Effector memory CD4-positive, alpha-beta T cell (primary cell): Measurements from ENCODE around the gene MGLL.

Experiments
- DNase-seq, 3 donors: peaks; one replicate each; pipeline ENCODE4 v3.0.0-alpha.2; 2020
- H3K27ac ChIP-seq: 2 replicates; pipeline ENCODE4 v1.7.0; 2013; ENCODE audit warnings: mild to moderate bottlenecking, low read length, moderate library complexity; ENCODE audit not compliant: insufficient read depth, poor library complexity, severe bottlenecking
- H3K27me3 ChIP-seq: replicated peaks from 2 replicates; pipeline ENCODE4 v1.7.0; 2013; ENCODE audit warnings: mild to moderate bottlenecking, low read length; ENCODE audit not compliant: insufficient read depth, control insufficient read depth, poor library complexity, severe bottlenecking
- H3K36me3 ChIP-seq: 2 replicates; pipeline ENCODE4 v1.7.0; 2013; ENCODE audit warnings: mild to moderate bottlenecking, low read length, moderate library complexity; ENCODE audit not compliant: control insufficient read depth, insufficient read depth
- H3K4me1 ChIP-seq: 2 replicates; pipeline ENCODE4 v1.7.0; 2013; ENCODE audit warnings: low read length, mild to moderate bottlenecking; ENCODE audit not compliant: control insufficient read depth, insufficient read depth, poor library complexity, severe bottlenecking
- H3K4me3 ChIP-seq: 2 replicates; pipeline ENCODE4 v1.7.0; 2013; ENCODE audit warnings: low read length, low read depth, mild to moderate bottlenecking; ENCODE audit not compliant: insufficient read depth, poor library complexity, severe bottlenecking
- H3K9me3 ChIP-seq: 2 replicates; pipeline ENCODE4 v1.7.0; 2013; ENCODE audit warnings: mild to moderate bottlenecking, low read length, moderate library complexity; ENCODE audit not compliant: control insufficient read depth

MGLL gene

GRCh38 chr3:127751163-127751621 is 71.1 kb downstream of the MGLL start:
- DNase-seq: no peak
- Histone ChIP-seq H3K9me3 (no peaks in the 10 kb centered on the region), H3K27me3 (no peaks in the 10 kb centered on the region), H3K4me3 (no peak overlapping the region), H3K4me1 (no peaks in the 10 kb centered on the region), H3K36me3 (no peaks in the 10 kb centered on the region), H3K27ac (no peak overlapping the region)

- no peak for DNase-seq
- no peak overlapping the region for H3K4me3 ChIP-seq
- H3K27ac ChIP-seq: no peak overlapping the region
These were observed 71.9 kb downstream of the MGLL start for GRCh38 chr3:127750226-127751031.

GRCh38 chr3:127749787-127750225 is 72.5 kb downstream of the MGLL start:
- H3K27ac ChIP-seq: no peak overlapping the region
- H3K4me1 ChIP-seq: no peaks in the 10 kb centered on the region

More at GRCh38 chr3:127750226-127751031, 71.9 kb downstream of the MGLL start:
- Histone ChIP-seq H3K9me3 (no peaks in the 10 kb centered on the region), H3K36me3 (no peaks in the 10 kb centered on the region), H3K4me1 (no peaks in the 10 kb centered on the region), H3K27me3 (no peaks in the 10 kb centered on the region)

DNA sequence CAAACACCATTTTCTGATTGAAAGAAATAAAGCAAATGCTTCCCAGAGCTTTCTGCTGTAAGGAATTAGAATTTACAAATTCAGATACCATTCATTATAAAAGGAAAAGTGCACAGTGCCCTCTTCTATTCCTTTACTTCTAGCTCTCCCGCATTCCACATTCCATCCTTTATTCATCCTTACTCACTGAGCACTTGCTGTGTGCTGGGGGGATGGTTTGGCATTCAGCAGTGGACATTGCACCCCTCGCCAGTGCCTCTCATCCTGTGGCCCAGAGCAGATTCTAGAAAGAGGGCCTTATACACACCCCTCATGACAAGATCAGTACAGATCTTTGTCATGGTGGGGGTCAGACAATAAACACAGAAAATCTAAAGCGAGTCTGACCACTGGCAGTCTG is 73.0 kb downstream of the MGLL start:
- Histone ChIP-seq H3K4me3 (no peak overlapping the region), H3K36me3 (no peaks in the 10 kb centered on the region), H3K27me3 (no peaks in the 10 kb centered on the region), H3K27ac (no peak overlapping the region), H3K4me1 (no peaks in the 10 kb centered on the region), H3K9me3 (no peaks in the 10 kb centered on the region)
- DNase-seq: no peak

More at GRCh38 chr3:127749787-127750225, 72.5 kb downstream of the MGLL start:
- H3K27me3 ChIP-seq: no peaks in the 10 kb centered on the region
- H3K4me3 ChIP-seq: no peak overlapping the region
- no peaks in the 10 kb centered on the region for H3K36me3 ChIP-seq
- DNase-seq: no peak
- H3K9me3 ChIP-seq: no peaks in the 10 kb centered on the region

GRCh38 chr3:127748754-127749327 is 73.5 kb downstream of the MGLL start:
- no peaks in the 10 kb centered on the region for H3K4me1 ChIP-seq

DNA sequence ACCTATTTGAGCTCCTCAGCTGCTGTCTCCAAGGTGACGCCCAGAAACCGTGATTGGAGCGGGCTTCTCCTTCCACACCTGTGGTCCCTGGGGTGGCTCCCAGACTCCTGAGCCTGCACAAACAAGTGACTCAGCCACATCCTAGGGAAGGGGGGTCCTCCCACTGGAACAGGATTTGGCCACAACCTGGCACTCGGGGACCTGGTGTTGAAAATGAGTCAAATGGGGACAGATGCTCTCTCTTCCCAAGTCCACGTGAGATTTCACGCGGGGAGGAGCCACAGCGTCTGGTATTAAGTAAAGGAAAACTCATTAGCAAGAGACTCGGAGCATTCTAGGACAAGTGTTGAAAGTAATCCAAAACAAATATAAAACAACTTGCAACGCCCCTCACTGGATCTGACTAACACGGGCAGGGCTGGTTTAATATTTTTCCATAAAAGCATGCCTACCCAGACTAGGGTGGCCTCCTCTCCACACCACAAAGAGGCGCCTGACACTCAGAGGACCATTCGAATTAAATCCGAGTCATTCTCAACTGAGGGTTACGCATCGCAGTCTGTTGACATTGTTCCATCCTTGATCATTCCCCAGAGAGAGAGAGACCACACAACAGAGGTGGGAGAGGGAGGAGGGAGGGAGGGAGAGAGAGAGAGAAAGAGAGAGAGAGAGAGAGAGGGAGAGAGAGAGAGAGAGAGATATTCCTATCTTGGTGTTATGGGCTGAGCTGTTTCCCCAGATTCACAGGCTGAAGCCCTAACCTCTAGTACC is 74.4 kb downstream of the MGLL start:
- no peaks in the 10 kb centered on the region for H3K27me3 ChIP-seq
- DNase-seq: no peak
- no peaks in the 10 kb centered on the region for H3K4me1 ChIP-seq
- no peaks in the 10 kb centered on the region for H3K36me3 ChIP-seq
- no peak overlapping the region for H3K27ac ChIP-seq
- H3K9me3 ChIP-seq: no peaks in the 10 kb centered on the region
- H3K4me3 ChIP-seq: no peak overlapping the region

More at GRCh38 chr3:127748754-127749327, 73.5 kb downstream of the MGLL start:
- Histone ChIP-seq H3K4me3 (no peak overlapping the region), H3K36me3 (no peaks in the 10 kb centered on the region), H3K27me3 (no peaks in the 10 kb centered on the region), H3K9me3 (no peaks in the 10 kb centered on the region), H3K27ac (no peak overlapping the region)
- no peak for DNase-seq

DNA sequence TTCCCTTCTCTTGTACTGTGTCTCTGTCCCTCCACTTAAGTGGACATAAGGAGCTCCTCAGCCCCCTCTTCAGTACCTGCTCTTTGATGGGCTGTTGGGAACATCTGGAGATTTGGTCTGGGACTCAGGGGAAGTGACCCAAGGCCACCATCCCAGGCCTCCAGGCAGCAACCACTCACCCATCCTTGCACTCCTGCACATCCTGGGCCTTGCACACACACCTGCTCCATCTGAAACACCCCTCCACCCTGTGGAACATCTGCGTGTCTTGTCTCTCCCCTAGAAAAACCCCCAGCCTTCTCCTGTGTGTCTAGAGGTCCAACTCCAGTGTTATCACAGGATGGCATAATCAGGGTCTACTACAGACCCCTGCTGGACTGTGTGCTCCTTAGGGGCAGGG is 75.2 kb downstream of the MGLL start:
- H3K4me1 ChIP-seq: no peaks in the 10 kb centered on the region
- no peak overlapping the region for H3K27ac ChIP-seq
- DNase-seq: no peak
- H3K36me3 ChIP-seq: no peaks in the 10 kb centered on the region
- no peaks in the 10 kb centered on the region for H3K9me3 ChIP-seq
- H3K27me3 ChIP-seq: no peaks in the 10 kb centered on the region
- no peak overlapping the region for H3K4me3 ChIP-seq

DNA sequence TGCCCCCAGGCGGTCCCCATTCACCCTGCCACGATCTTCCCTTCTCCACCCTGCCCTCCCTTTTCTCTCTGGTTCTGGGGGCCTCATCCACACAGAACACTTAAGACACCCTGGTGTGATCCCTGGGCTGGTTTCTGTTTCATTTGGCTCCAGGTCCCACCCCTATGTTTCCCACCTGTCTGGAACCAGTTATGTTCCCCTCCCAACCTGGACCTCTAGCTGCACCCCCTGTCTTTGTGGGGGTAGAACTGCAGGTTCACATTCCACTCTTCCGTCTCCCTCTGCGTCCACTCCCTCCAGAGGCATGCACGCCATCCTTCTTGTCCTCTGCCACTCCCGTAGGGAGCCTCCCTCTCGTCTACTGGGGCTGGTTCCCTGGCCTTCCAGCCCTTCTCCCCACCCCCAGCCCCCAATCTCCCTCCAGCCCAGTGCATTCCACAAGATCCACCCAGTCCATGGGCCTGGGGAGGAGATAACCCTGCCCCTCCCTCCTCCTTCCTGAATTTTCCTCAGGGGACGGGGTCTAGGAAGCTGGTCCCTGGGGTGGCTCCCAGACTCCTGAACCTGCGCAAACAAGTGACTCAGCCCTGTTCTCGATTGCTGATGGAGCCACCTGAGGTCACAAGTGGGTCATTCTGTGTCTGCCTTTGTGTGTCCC is 75.8 kb downstream of the MGLL start:
- Histone ChIP-seq H3K4me3 (no peak overlapping the region), H3K36me3 (no peaks in the 10 kb centered on the region), H3K4me1 (no peaks in the 10 kb centered on the region), H3K27ac (no peak overlapping the region), H3K9me3 (no peaks in the 10 kb centered on the region), H3K27me3 (no peaks in the 10 kb centered on the region)
- no peak for DNase-seq

DNA sequence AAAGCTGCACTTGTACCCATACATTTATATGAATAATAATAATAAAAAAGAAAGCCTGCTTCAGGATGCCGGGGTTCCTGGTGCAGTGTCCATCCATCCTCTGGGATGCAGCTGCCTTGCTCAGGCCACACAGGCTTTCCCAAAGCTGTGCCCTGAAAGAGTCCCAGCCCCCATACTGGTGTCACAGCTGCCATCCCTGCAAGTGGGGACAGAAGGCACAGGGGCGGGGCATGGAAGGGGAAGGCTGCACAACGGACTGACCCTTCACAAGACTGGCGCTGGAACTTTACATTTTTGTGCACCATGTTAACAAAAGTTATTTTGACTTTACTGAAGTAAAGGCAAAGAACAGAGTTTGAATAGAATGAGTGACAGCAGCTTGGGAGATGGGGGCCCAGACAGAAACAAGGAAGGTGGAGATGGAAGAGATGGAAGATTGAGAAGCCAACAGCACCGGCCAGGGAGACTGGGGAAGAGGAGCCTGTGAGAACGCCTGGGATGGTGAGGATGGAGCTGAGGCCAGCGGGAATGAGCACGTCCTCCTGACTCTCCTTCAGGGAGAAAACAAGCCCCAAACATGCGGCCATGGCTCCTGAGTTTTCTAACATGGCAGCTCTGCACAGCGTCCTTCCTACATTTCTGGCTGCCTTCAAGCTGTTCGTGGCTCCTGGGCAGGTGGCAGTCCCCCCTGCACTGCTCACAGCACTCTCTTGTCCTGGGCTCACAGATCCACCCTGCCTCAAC is 76.5 kb downstream of the MGLL start:
- no peak for DNase-seq
- H3K4me3 ChIP-seq: no peak overlapping the region
- no peaks in the 10 kb centered on the region for H3K36me3 ChIP-seq
- no peaks in the 10 kb centered on the region for H3K4me1 ChIP-seq
- H3K27me3 ChIP-seq: no peaks in the 10 kb centered on the region
- H3K9me3 ChIP-seq: no peaks in the 10 kb centered on the region
- H3K27ac ChIP-seq: no peak overlapping the region
